Lower leg skin (tissue), 3 donors: ENCODE data around the gene ACOT11.

ENCODE experiments used
- POLR2A ChIP-seq, 2 donors: fragments of 450-650 bp; IDR thresholded peaks; one replicate each; pipeline ENCODE4 v1.6.1; 2016 to 2017; ENCODE audit warnings: antibody characterized with exemption in 2 of 2, mild to moderate bottlenecking in 1 of 2, moderate library complexity in 1 of 2
- TF ChIP-seq, protein P1 (sequence below), 3 donors: fragments of 450-650 bp; IDR thresholded peaks; one replicate each; pipeline ENCODE4 v1.5.1; 2016; ENCODE audit warnings: antibody characterized with exemption in 3 of 3, mild to moderate bottlenecking in 3 of 3, moderate library complexity in 2 of 3

DNA sequence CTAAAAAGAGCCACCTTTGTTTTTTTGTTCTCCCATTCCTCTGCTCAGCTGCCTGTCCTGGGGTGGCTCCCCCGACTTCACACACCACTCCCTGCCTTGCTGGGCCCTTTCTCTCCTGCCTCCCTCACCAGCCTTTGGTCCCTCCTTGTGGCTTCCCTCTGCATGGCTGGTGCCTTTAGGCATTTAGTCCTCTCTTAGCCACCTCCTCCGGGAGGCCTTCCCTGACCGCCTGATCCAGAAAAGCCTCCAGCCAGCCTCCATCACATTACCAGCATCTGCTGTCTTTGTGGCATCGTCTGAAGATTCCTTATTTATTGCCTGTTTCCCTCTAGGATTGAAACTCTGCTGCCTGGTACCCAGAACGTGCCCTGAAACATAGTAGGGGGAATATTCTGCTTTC, 46.2 kb upstream of the ACOT11 start:
- TF ChIP-seq, protein P1, sequence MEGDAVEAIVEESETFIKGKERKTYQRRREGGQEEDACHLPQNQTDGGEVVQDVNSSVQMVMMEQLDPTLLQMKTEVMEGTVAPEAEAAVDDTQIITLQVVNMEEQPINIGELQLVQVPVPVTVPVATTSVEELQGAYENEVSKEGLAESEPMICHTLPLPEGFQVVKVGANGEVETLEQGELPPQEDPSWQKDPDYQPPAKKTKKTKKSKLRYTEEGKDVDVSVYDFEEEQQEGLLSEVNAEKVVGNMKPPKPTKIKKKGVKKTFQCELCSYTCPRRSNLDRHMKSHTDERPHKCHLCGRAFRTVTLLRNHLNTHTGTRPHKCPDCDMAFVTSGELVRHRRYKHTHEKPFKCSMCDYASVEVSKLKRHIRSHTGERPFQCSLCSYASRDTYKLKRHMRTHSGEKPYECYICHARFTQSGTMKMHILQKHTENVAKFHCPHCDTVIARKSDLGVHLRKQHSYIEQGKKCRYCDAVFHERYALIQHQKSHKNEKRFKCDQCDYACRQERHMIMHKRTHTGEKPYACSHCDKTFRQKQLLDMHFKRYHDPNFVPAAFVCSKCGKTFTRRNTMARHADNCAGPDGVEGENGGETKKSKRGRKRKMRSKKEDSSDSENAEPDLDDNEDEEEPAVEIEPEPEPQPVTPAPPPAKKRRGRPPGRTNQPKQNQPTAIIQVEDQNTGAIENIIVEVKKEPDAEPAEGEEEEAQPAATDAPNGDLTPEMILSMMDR (IDR thresholded peaks at IDR 0.05) = no peak
- TF ChIP-seq POLR2A (IDR thresholded peaks at IDR 0.05) = no peak
